D721Med (cell line): Measurements from ENCODE around the gene CCL23.
"Not testable (repeated sequence)": the region's sequence is repeated elsewhere in the genome, so short reads cannot be mapped to it uniquely, and the experiment has no call there.

Experiments used
- DNase-seq: peaks from one replicate; pipeline ENCODE4 v3.0.0; 2011; ENCODE audit warnings: low spot score; ENCODE audit not compliant: insufficient read length
- FAIRE-seq: peaks from 2 replicates; lab custom pipeline; 2011; peaks lifted over from hg19 to GRCh38; lab: Jason Lieb, UNC
- CTCF ChIP-seq: IDR thresholded peaks from 2 replicates; pipeline ENCODE4 v1.5.1; 2012; ENCODE audit warnings: mild to moderate bottlenecking, control low read depth; ENCODE audit not compliant: insufficient read depth; ENCODE audit errors: missing control alignments

The CCL23 gene

GRCh38 chr17:35998756-35999155, 19.0 kb downstream of the CCL23 start:
- DNase-seq = no peak
- FAIRE-seq = no peak
- TF ChIP-seq CTCF = no peak

DNA sequence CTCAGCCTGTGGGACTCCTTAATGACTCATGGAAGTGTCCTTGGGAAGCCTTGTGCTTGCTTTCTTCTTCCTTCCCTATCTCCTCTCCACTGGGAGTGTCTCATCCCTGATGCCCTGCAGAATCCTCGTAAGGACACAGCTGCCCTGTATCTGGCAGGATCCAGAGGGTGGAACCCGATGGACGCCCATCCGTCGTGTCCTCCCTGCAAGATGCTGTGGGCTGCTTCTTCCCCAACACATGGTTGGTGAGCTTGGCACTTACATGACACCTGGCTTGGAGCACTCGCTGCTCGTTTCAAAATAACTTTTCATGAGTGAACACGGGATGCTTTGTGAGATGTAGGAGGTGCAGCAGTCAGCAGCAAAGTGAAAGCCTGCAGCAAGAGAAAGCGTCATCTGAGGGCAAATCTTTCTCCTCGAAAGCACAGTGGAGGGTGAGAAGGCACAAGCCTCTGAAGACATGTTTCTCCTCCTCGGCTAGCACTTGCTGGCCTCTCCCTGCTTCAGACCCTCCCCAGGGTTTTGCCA, 19.7 kb downstream of the CCL23 start:
- no peak for DNase-seq
- TF ChIP-seq CTCF = no peak
- FAIRE-seq = no peak

- DNase-seq, FAIRE-seq: not testable (repeated sequence)
These were observed 22.4 kb downstream of the CCL23 start for GRCh38 chr17:35995346-35995745.

GRCh38 chr17:35991075-35991474, 26.7 kb downstream of the CCL23 start:
- FAIRE-seq = no peak
- no peak for DNase-seq
- TF ChIP-seq CTCF = no peak

DNA sequence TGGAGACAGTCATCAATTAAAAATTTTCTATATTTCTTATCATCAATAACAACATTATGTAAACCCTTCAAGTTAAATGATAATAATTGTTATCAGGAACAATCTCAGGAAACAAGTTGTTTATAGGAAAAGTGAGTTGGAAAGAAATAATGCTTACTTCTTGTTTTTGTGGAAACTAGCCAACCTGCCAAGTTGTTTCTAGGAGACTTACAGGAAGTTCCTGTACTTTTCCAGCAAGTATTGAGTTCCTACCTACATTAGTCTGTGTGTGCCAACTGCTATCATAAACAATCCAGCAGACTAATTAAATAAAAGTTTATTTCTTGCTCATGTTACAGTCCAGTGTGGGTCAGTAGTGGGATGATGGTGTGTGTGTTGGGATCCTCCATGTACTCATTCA, 29.6 kb downstream of the CCL23 start:
- DNase-seq = no peak
- TF ChIP-seq CTCF = no peak
- FAIRE-seq = no peak

DNA sequence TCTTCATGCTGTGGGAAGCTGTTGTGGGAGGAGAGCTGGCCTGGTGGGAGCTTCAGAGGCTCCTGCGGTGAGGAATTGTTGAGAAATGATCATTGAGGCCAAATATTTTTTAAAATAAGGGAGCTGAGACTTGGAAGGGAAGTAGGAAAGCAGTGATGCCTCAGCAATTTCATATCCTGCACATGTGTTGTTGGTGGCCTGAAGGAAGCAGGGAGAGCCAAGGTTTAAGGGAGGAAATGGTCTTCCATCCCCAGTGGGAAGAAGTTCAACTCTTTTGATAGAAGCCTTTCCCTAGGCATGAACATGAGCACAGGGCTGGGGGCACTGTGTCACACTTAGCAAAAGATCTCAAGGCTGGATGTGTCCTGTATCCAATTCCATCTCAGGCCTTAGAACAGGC, 31.1 kb downstream of the CCL23 start, which contains the start of gene CCL14:
Gene CCL14 (minus strand): TSS at position 87 of the 400 bp plus-strand sequence. CDS start 80 bp downstream, at position 7.
- no peak for DNase-seq
- no peak for FAIRE-seq
- TF ChIP-seq CTCF = no peak

GRCh38 chr17:35984140-35984539, 33.6 kb downstream of the CCL23 start:
- FAIRE-seq (no peak), DNase-seq (no peak)

More at GRCh38 chr17:35984140-35984539, 33.6 kb downstream of the CCL23 start:
- no peak for TF ChIP-seq CTCF
